SU-DHL-6 (cell line): ENCODE data around the gene NME4.

Experiments used
- H2AFZ ChIP-seq: fragments of 200-600 bp; sonication (generic); 2 replicates; pipeline ENCODE4 v1.6.1; 2014; ENCODE audit warnings: low read depth, mild to moderate bottlenecking, moderate library complexity, mixed read lengths, antibody characterized with exemption, low read length; ENCODE audit not compliant: severe bottlenecking
- H3F3A ChIP-seq: fragments of 200-600 bp; shearing (Covaris generic); 2 replicates; pipeline ENCODE4 v1.6.0; 2016; ENCODE audit warnings: antibody characterized with exemption, mild to moderate bottlenecking; ENCODE audit not compliant: insufficient read depth
- H3K27ac ChIP-seq: fragments of 200-600 bp; sonication (generic); 2 replicates; pipeline ENCODE4 v1.5.1; 2016; ENCODE audit warnings: low read depth, mild to moderate bottlenecking, low read length, moderate library complexity, mixed read lengths
- H3K27me3 ChIP-seq: fragments of 200-600 bp; sonication (generic), shearing (Covaris generic); 2 replicates; pipeline ENCODE4 v1.6.0; 2014; ENCODE audit warnings: mild to moderate bottlenecking, low read length
- H3K36me3 ChIP-seq: fragments of 200-600 bp; sonication (generic); 2 replicates; pipeline ENCODE4 v1.6.1; 2014; ENCODE audit warnings: mild to moderate bottlenecking, low read length, mixed read lengths
- H3K4me2 ChIP-seq: fragments of 300-600, 200-600 bp; shearing (Covaris generic), sonication (generic); 2 replicates; pipeline ENCODE4 v1.6.0; 2014; ENCODE audit warnings: low read length, low read depth, mild to moderate bottlenecking; ENCODE audit not compliant: poor library complexity, severe bottlenecking
- H3K4me3 ChIP-seq: fragments of 200-600 bp; sonication (generic); 2 replicates; pipeline ENCODE4 v1.5.1; 2014; ENCODE audit warnings: antibody characterized with exemption, low read length, mild to moderate bottlenecking, mixed read lengths; ENCODE audit not compliant: insufficient read depth, poor library complexity, severe bottlenecking
- H3K79me2 ChIP-seq: fragments of 200-600 bp; sonication (generic); 2 replicates; pipeline ENCODE4 v1.6.1; 2014; ENCODE audit warnings: mild to moderate bottlenecking, low read length, moderate library complexity; ENCODE audit not compliant: insufficient read depth
- H3K9ac ChIP-seq: fragments of 200-600 bp; sonication (generic); 2 replicates; pipeline ENCODE4 v1.7.0; 2014; ENCODE audit warnings: mild to moderate bottlenecking, low read length
- H3K9me2 ChIP-seq: fragments of 200-600 bp; sonication (generic); replicated peaks from 2 replicates; pipeline ENCODE4 v1.6.1; 2014; ENCODE audit warnings: low read length; ENCODE audit not compliant: insufficient read depth
- H3K9me3 ChIP-seq: fragments of 200-600 bp; sonication (generic); 2 replicates; pipeline ENCODE4 v1.6.1; 2014; ENCODE audit warnings: low read length, mixed read lengths; ENCODE audit not compliant: insufficient read depth
- H4K20me1 ChIP-seq: fragments of 200-600 bp; sonication (generic); 2 replicates; pipeline ENCODE4 v1.6.1; 2014; ENCODE audit warnings: low read depth, mild to moderate bottlenecking, antibody characterized with exemption, low read length, moderate library complexity, mixed read lengths
- CTCF ChIP-seq: fragments of 200-600 bp; sonication (generic); IDR thresholded peaks from one replicate; pipeline ENCODE4 v1.5.1; 2017; ENCODE audit warnings: antibody characterized with exemption, mild to moderate bottlenecking, low read length, moderate library complexity; ENCODE audit not compliant: insufficient read depth, poor library complexity, severe bottlenecking
- EZH2phosphoT487 ChIP-seq: fragments of 200-600 bp; sonication (generic), shearing (Covaris generic); conservative IDR thresholded peaks from 2 replicates; pipeline ENCODE4 v1.6.1; 2018; ENCODE audit warnings: mild to moderate bottlenecking, antibody characterized with exemption, low read length, moderate library complexity, mixed read lengths

NME4 gene

GRCh38 chr16:407253-407652, 10.3 kb downstream of the NME4 start:
- Histone ChIP-seq H3K9ac (no peak overlapping the region), H3K79me2 (no peaks in the 10 kb centered on the region), H4K20me1 (no peaks in the 10 kb centered on the region), H3K27me3 (no peaks in the 10 kb centered on the region), H3K36me3 (no peaks in the 10 kb centered on the region), H3K9me2 (no peaks in the 10 kb centered on the region), H3K9me3 (no peaks in the 10 kb centered on the region), H3K4me3 (no peak overlapping the region), H2AFZ (no peak overlapping the region), H3F3A (no peaks in the 10 kb centered on the region), H3K4me2 (no peak overlapping the region), H3K27ac (no peak overlapping the region)
- TF ChIP-seq CTCF: no peak
- no peak for TF ChIP-seq EZH2phosphoT487

GRCh38 chr16:410516-411178, 13.6 kb downstream of the NME4 start:
- no peak overlapping the region for H2AFZ ChIP-seq
- H3K9me2 ChIP-seq: no peaks in the 10 kb centered on the region
- H3K27ac ChIP-seq: no peak overlapping the region
- H3K4me3 ChIP-seq: no peak overlapping the region
- no peaks in the 10 kb centered on the region for H3K79me2 ChIP-seq
- H4K20me1 ChIP-seq: no peaks in the 10 kb centered on the region
- H3K36me3 ChIP-seq: no peaks in the 10 kb centered on the region
- no peak overlapping the region for H3K4me2 ChIP-seq
- TF ChIP-seq EZH2phosphoT487 (no peak), CTCF (no peak)
- no peak overlapping the region for H3K9ac ChIP-seq
- no peaks in the 10 kb centered on the region for H3K9me3 ChIP-seq
- no peaks in the 10 kb centered on the region for H3K27me3 ChIP-seq
- no peaks in the 10 kb centered on the region for H3F3A ChIP-seq

- no peak overlapping the region for H3K9ac ChIP-seq
- no peaks in the 10 kb centered on the region for H3K9me3 ChIP-seq
- no peaks in the 10 kb centered on the region for H3K79me2 ChIP-seq
- H3K36me3 ChIP-seq: no peaks in the 10 kb centered on the region
- no peaks in the 10 kb centered on the region for H4K20me1 ChIP-seq
- TF ChIP-seq CTCF (no peak), EZH2phosphoT487 (no peak)
- no peak overlapping the region for H2AFZ ChIP-seq
- no peaks in the 10 kb centered on the region for H3F3A ChIP-seq
- H3K9me2 ChIP-seq: no peaks in the 10 kb centered on the region
- H3K4me2 ChIP-seq: no peak overlapping the region
- no peaks in the 10 kb centered on the region for H3K27me3 ChIP-seq
- no peak overlapping the region for H3K4me3 ChIP-seq
- no peak overlapping the region for H3K27ac ChIP-seq
Measured at GRCh38 chr16:411576-412265, 14.7 kb downstream of the NME4 start.
